Spleen (tissue), 11 donors: Measurements from ENCODE around the gene LRMDA. TPM values are rescaled to one million over a fixed set of nuclear protein-coding genes. Genes with fewer than 3 reads are reported as not detected.

ENCODE experiments used
- DNase-seq: peaks from one replicate; pipeline ENCODE4 v3.0.0-alpha.2; 2020
- H3K27ac ChIP-seq, 8 donors: fragments of 200-600 bp; sonication (generic) in 7 of 8; 1 replicate in 4 of 8; 2 replicates in 4 of 8; pipeline versions ENCODE4 v1.5.0 to v1.8.0; 2016 to 2021; ENCODE audit warnings: inconsistent platforms in 4 of 8, mild to moderate bottlenecking in 4 of 8, moderate library complexity in 1 of 8
- H3K27me3 ChIP-seq, 7 donors: fragments of 200-600 bp; sonication (generic) in 6 of 7; replicated peaks in 1 of 7; 1 replicate in 4 of 7; 2 replicates in 3 of 7; pipeline versions ENCODE4 v1.5.0 to v1.8.0; 2016 to 2021; ENCODE audit warnings: inconsistent platforms in 3 of 7, mild to moderate bottlenecking in 1 of 7
- H3K36me3 ChIP-seq, 6 donors: fragments of 200-600 bp; sonication (generic) in 5 of 6; 1 replicate in 4 of 6; 2 replicates in 2 of 6; pipeline versions ENCODE4 v1.5.0 to v1.8.0; 2016 to 2021; ENCODE audit warnings: inconsistent platforms in 2 of 6
- H3K4me1 ChIP-seq, 6 donors: fragments of 200-600 bp; sonication (generic) in 5 of 6; 1 replicate in 3 of 6; 2 replicates in 3 of 6; pipeline versions ENCODE4 v1.5.0 to v1.8.0; 2016 to 2021; ENCODE audit warnings: inconsistent platforms in 3 of 6
- H3K4me3 ChIP-seq, 8 donors: fragments of 200-600 bp; sonication (generic) in 7 of 8; 1 replicate in 4 of 8; 2 replicates in 4 of 8; pipeline versions ENCODE4 v1.5.0 to v1.8.0; 2016 to 2021; ENCODE audit warnings: inconsistent platforms in 4 of 8, mild to moderate bottlenecking in 4 of 8, moderate library complexity in 2 of 8
- H3K9me3 ChIP-seq, 8 donors: fragments of 200-600 bp; sonication (generic) in 7 of 8; 1 replicate in 4 of 8; 2 replicates in 4 of 8; pipeline versions ENCODE4 v1.5.0 to v1.8.0; 2016 to 2021; ENCODE audit warnings: inconsistent platforms in 4 of 8
- CTCF ChIP-seq, 11 experiments: fragments of 200-600 bp in 7 of 11; fragments of 450-650 bp in 4 of 11; sonication (generic) in 4 of 11; IDR thresholded peaks in 8 of 11; conservative IDR thresholded peaks in 3 of 11; 1 replicate in 7 of 11; 2 replicates in 4 of 11; pipeline versions ENCODE4 v1.4.0 to v1.8.0; 2016 to 2021; ENCODE audit warnings: antibody characterized with exemption in 11 of 11, inconsistent platforms in 4 of 11, mild to moderate bottlenecking in 1 of 11
- POLR2A ChIP-seq, 3 donors: fragments of 450-650 bp; IDR thresholded peaks; one replicate each; pipeline ENCODE4 v1.5.1; 2017; ENCODE audit warnings: antibody characterized with exemption in 3 of 3, mild to moderate bottlenecking in 1 of 3
- POLR2AphosphoS5 ChIP-seq, 3 donors: sonication (generic); formaldehyde crosslinking; IDR thresholded peaks; one replicate each; pipeline ENCODE4 v1.5.1; 2017; ENCODE audit warnings: antibody characterized with exemption in 3 of 3
- WGBS, 5 donors: extraction: QIAGEN DNeasy Blood & Tissue Kit in 3 of 5; methylation state at CpG; one replicate each; pipeline versions ENCODE4 v1.1.5 to v1.1.7; 2013 to 2018; 5-methylcytosine and 5-hydroxymethylcytosine counted together
- intact Hi-C: fragments of 100-400 bp; cut with DNase I; formaldehyde crosslinking; loops from one replicate; pipeline ENCODE4 v1.15.0; 2023; ENCODE audit warnings: low total_unique reads
- polyA plus RNA-seq, 3 donors: library from polyadenylated mRNA; stranded (reverse); fragments of 200-250 nt; gene quantifications; one replicate each; pipeline ENCODE4 v1.2.1, GENCODE V29; 2013
- total RNA-seq, 7 donors: library from RNA; depleted of rRNA in 3 of 7; stranded (reverse); fragments of >200 nt in 3 of 7; fragmentation: NEBNext Ultra II Directional in 4 of 7; extraction: Animal tissue kit (Norgen Biotek cat#: 25700) in 4 of 7; gene quantifications; one replicate each; pipeline versions ENCODE4 v1.1.0 to v1.2.1, GENCODE V29; 2016 to 2021
- donor health status: healthy with polysubstance abuse.
- donor health status: DM: no; HTN: no; CAD: no; lungs with moderate emphysema.
- donor health status: DM: no; HTN: no; CAD: no.
- donor health status: Bipolar disorder and iron deficiency.
- donor health status: healthy.
- donor health status: DM: no; HTN: no; CAD: no.
- donor health status: DM: yes; HTN: yes; CAD: no.

LRMDA gene
- total and polyA plus RNA-seq, 10 donors: 7.3 to 46.6 (median 28.2) TPM

GRCh38 chr10:75495434-75496190, 64.2 kb downstream of the LRMDA start:
- DNase-seq: no peak
- no peaks in the 10 kb centered on the region for H3K27me3 ChIP-seq
- WGBS, 5 donors: 49 to 63% (median 54%) methylated on average over 4 of the region's 4 CpGs
- H3K9me3 ChIP-seq: no peaks in the 10 kb centered on the region
- intact Hi-C loops: no loop called here
- no peaks in the 10 kb centered on the region for H3K36me3 ChIP-seq
- TF ChIP-seq POLR2AphosphoS5 (IDR thresholded peaks at IDR 0.05): no peak
- H3K27ac ChIP-seq: no peak overlapping the region
- H3K4me3 ChIP-seq: no peak overlapping the region
- H3K4me1 ChIP-seq: no peaks in the 10 kb centered on the region

GRCh38 chr10:75496191-75496567, 64.8 kb downstream of the LRMDA start:
- no peak overlapping the region for H3K4me3 ChIP-seq
- H3K9me3 ChIP-seq: no peaks in the 10 kb centered on the region
- H3K27ac ChIP-seq: no peak overlapping the region
- H3K27me3 ChIP-seq: no peaks in the 10 kb centered on the region
- H3K4me1 ChIP-seq: no peaks in the 10 kb centered on the region
- 66 to 88% (median 83%) methylated on average over 1 of the region's 1 CpG for WGBS, 5 donors
- no peaks in the 10 kb centered on the region for H3K36me3 ChIP-seq
- TF ChIP-seq CTCF (IDR thresholded peaks at IDR 0.05 in 8 of 11, conservative IDR thresholded peaks at IDR 0.05 in 3 of 11) (no peak), POLR2A (IDR thresholded peaks at IDR 0.05) (no peak), POLR2AphosphoS5 (IDR thresholded peaks at IDR 0.05) (no peak)
- no peak for DNase-seq
- intact Hi-C loops: no loop called here

- peaks cover 0 to 11% (median 0%) of the 10 kb centered on the region in 6 donors for H3K4me1 ChIP-seq
- DNase-seq: no peak
- TF ChIP-seq POLR2A (IDR thresholded peaks at IDR 0.05) (no peak), POLR2AphosphoS5 (IDR thresholded peaks at IDR 0.05) (no peak)
- H3K4me3 ChIP-seq: no peak overlapping the region
- no peak overlapping the region for H3K27ac ChIP-seq
- H3K36me3 ChIP-seq: no peaks in the 10 kb centered on the region
- 81 to 90% (median 89%) methylated on average over 15 of the region's 15 CpGs for WGBS, 5 donors
- H3K27me3 ChIP-seq: no peaks in the 10 kb centered on the region
- intact Hi-C loops: no loop called here
- no peaks in the 10 kb centered on the region for H3K9me3 ChIP-seq
Measured at GRCh38 chr10:75497997-75498883, 66.8 kb downstream of the LRMDA start.

- 71 to 96% (median 83%) methylated on average over 5 of the region's 5 CpGs for WGBS, 5 donors
- H3K27ac ChIP-seq: no peak overlapping the region
- no peaks in the 10 kb centered on the region for H3K27me3 ChIP-seq
- intact Hi-C loops: no loop called here
- peaks cover 0 to 11% (median 0%) of the 10 kb centered on the region in 6 donors for H3K4me1 ChIP-seq
- TF ChIP-seq POLR2AphosphoS5 (IDR thresholded peaks at IDR 0.05) (no peak), POLR2A (IDR thresholded peaks at IDR 0.05) (no peak), CTCF (IDR thresholded peaks at IDR 0.05 in 8 of 11, conservative IDR thresholded peaks at IDR 0.05 in 3 of 11) (no peak)
- no peaks in the 10 kb centered on the region for H3K9me3 ChIP-seq
- H3K4me3 ChIP-seq: no peak overlapping the region
- DNase-seq: no peak
- H3K36me3 ChIP-seq: no peaks in the 10 kb centered on the region
Measured at GRCh38 chr10:75498884-75499350, 67.5 kb downstream of the LRMDA start.
